IMR-90 (cell line): ENCODE results near the gene CNTFR. TPM values are rescaled to one million over a fixed set of nuclear protein-coding genes. Genes with fewer than 3 reads are reported as not detected.

Source experiments
- ATAC-seq: fragments of 200-7000 bp; cut with Tn5 transposase; 2 replicates; pipeline ENCODE4 v1.9.1; 2020; ENCODE audit warnings: low read depth, mild to moderate bottlenecking, moderate library complexity
- BruUV-seq: library from RNA; stranded (reverse); fragments of 400-500 nt; replicated peaks from 2 replicates; lab custom pipeline; 2021; lab: Mats Ljungman, UMichigan
- CTCF ChIA-PET: fragments of 300-600 bp; formaldehyde crosslinking; extraction: SDS; loops from one replicate; lab custom pipeline; 2021; ENCODE audit warnings: antibody characterized with exemption; lab: Yijun Ruan, JAX
- POLR2A ChIA-PET: fragments of 300-600 bp; sonication (Branson Sonifier 250); formaldehyde crosslinking; loops from one replicate; lab custom pipeline; 2022; ENCODE audit warnings: antibody characterized with exemption; ENCODE audit not compliant: unreplicated experiment; lab: Charles Lee
- DNase-seq: peaks from one replicate; pipeline ENCODE4 v3.0.0; 2013
- H2AFZ ChIP-seq: replicated peaks from 2 replicates; pipeline ENCODE3; 2013; ENCODE audit warnings: low read length, mild to moderate bottlenecking; ENCODE audit not compliant: poor library complexity
- H2AK5ac ChIP-seq: 2 replicates; pipeline ENCODE4 v1.6.1; 2013; ENCODE audit warnings: low read depth, low read length, inconsistent platforms
- H2AK9ac ChIP-seq: replicated peaks from 2 replicates; pipeline ENCODE3; 2013; ENCODE audit warnings: mild to moderate bottlenecking, low read depth, low read length, moderate library complexity; ENCODE audit not compliant: poor library complexity
- H2BK120ac ChIP-seq: 2 replicates; pipeline ENCODE4 v1.6.1; 2013; ENCODE audit warnings: low read depth, low read length, inconsistent platforms
- H2BK15ac ChIP-seq: 3 replicates; pipeline ENCODE4 v1.6.1; 2013; ENCODE audit warnings: low read depth, low read length, inconsistent platforms
- H2BK20ac ChIP-seq: 2 replicates; pipeline ENCODE4 v1.6.1; 2013; ENCODE audit warnings: low read depth, mild to moderate bottlenecking, inconsistent platforms, low read length, moderate library complexity
- H2BK5ac ChIP-seq: 2 replicates; pipeline ENCODE4 v1.6.1; 2013; ENCODE audit warnings: mild to moderate bottlenecking, low read depth, low read length, inconsistent platforms; ENCODE audit not compliant: poor library complexity, severe bottlenecking
- H3K14ac ChIP-seq: replicated peaks from 2 replicates; pipeline ENCODE4 v1.6.1; 2013; ENCODE audit warnings: low read depth, low read length, inconsistent platforms
- H3K18ac ChIP-seq: 2 replicates; pipeline ENCODE4 v1.6.1; 2013; ENCODE audit warnings: low read depth, low read length, control low read depth
- H3K23ac ChIP-seq: 2 replicates; pipeline ENCODE4 v1.6.1; 2013; ENCODE audit warnings: low read depth, low read length, inconsistent platforms
- H3K27ac ChIP-seq: 2 replicates; pipeline ENCODE4 v1.5.1; 2013; ENCODE audit warnings: mild to moderate bottlenecking, control low read depth, low read length; ENCODE audit not compliant: insufficient read depth
- H3K27me3 ChIP-seq: 2 replicates; pipeline ENCODE4 v1.6.1; 2013; ENCODE audit warnings: low read length; ENCODE audit not compliant: control insufficient read depth, insufficient read depth
- H3K36me3 ChIP-seq: 2 replicates; pipeline ENCODE4 v1.6.1; 2013; ENCODE audit warnings: low read length, mixed read lengths; ENCODE audit not compliant: control insufficient read depth, insufficient read depth
- H3K4ac ChIP-seq: 2 replicates; pipeline ENCODE4 v1.6.1; 2013; ENCODE audit warnings: low read depth, low read length, inconsistent platforms
- H3K4me1 ChIP-seq: 2 replicates; pipeline ENCODE4 v1.6.1; 2013; ENCODE audit warnings: low read length, mixed read lengths; ENCODE audit not compliant: control insufficient read depth, insufficient read depth
- H3K4me2 ChIP-seq: 2 replicates; pipeline ENCODE4 v1.6.1; 2013; ENCODE audit warnings: low read depth, mild to moderate bottlenecking, control low read depth, low read length, moderate library complexity
- H3K4me3 ChIP-seq: 2 replicates; pipeline ENCODE4 v1.5.1; 2013; ENCODE audit warnings: low read depth, mild to moderate bottlenecking, control low read depth, low read length, moderate library complexity; ENCODE audit not compliant: insufficient read depth
- H3K56ac ChIP-seq: 2 replicates; pipeline ENCODE4 v1.6.1; 2013; ENCODE audit warnings: low read length, inconsistent platforms; ENCODE audit not compliant: insufficient read depth; ENCODE audit errors: extremely low read depth
- H3K79me1 ChIP-seq, 2 experiments: 2 replicates each; pipeline ENCODE4 v1.6.1; 2013; ENCODE audit warnings: low read length in 2 of 2, inconsistent platforms in 1 of 2, low read depth in 1 of 2
- H3K9ac ChIP-seq: 2 replicates; pipeline ENCODE4 v1.6.1; 2013; ENCODE audit warnings: low read depth, low read length, control low read depth
- H3K9me1 ChIP-seq: 2 replicates; pipeline ENCODE4 v1.6.1; 2013; ENCODE audit warnings: low read length, inconsistent platforms; ENCODE audit not compliant: insufficient read depth
- H3K9me3 ChIP-seq: 2 replicates; pipeline ENCODE4 v1.6.1; 2013; ENCODE audit warnings: low read length; ENCODE audit not compliant: control insufficient read depth, insufficient read depth
- H4K20me1 ChIP-seq: 2 replicates; pipeline ENCODE4 v1.6.1; 2013; ENCODE audit warnings: low read length, inconsistent platforms; ENCODE audit not compliant: insufficient read depth
- H4K5ac ChIP-seq: 2 replicates; pipeline ENCODE4 v1.6.1; 2013; ENCODE audit warnings: mild to moderate bottlenecking, low read depth, low read length, control low read depth
- H4K8ac ChIP-seq, 2 experiments: 2 replicates each; pipeline ENCODE4 v1.6.1; 2013; ENCODE audit warnings: low read depth in 2 of 2, low read length in 2 of 2, control low read depth in 1 of 2, inconsistent platforms in 1 of 2
- H4K91ac ChIP-seq: 2 replicates; pipeline ENCODE4 v1.6.1; 2013; ENCODE audit warnings: low read depth, low read length, inconsistent platforms; ENCODE audit not compliant: insufficient read depth
- BHLHE40 ChIP-seq: fragments of 150-350 bp; IDR thresholded peaks from 2 replicates; pipeline ENCODE4 v1.6.1; 2016; ENCODE audit warnings: mild to moderate bottlenecking, low read depth, low read length
- CEBPB ChIP-seq: IDR thresholded peaks from 2 replicates; pipeline ENCODE4 v1.6.1; 2012; ENCODE audit warnings: low read depth, low read length, improper control_type of control experiment
- CHD1 ChIP-seq: IDR thresholded peaks from 2 replicates; pipeline ENCODE4 v1.6.1; 2012; ENCODE audit warnings: low read depth, low read length, improper control_type of control experiment
- CTCF ChIP-seq: conservative IDR thresholded peaks from 2 replicates; pipeline ENCODE4 v1.5.1; 2012; ENCODE audit warnings: mild to moderate bottlenecking, low read depth, low read length, improper control_type of control experiment
- ELK1 ChIP-seq: fragments of 150-350 bp; IDR thresholded peaks from 2 replicates; pipeline ENCODE4 v1.6.1; 2016; ENCODE audit warnings: low read depth, mild to moderate bottlenecking, low read length, moderate library complexity, borderline replicate concordance
- FOS ChIP-seq: fragments of 150-350 bp; IDR thresholded peaks from 2 replicates; pipeline ENCODE4 v1.6.1; 2016; ENCODE audit warnings: low read depth, low read length
- MAFK ChIP-seq: IDR thresholded peaks from 2 replicates; pipeline ENCODE4 v1.6.1; 2012; ENCODE audit warnings: low read depth, low read length, improper control_type of control experiment
- MAZ ChIP-seq: IDR thresholded peaks from 2 replicates; pipeline ENCODE4 v1.6.1; 2012; ENCODE audit warnings: low read depth, mild to moderate bottlenecking, low read length, improper control_type of control experiment, moderate library complexity, borderline replicate concordance
- MXI1 ChIP-seq: IDR thresholded peaks from 2 replicates; pipeline ENCODE4 v1.6.1; 2012; ENCODE audit warnings: low read depth, mild to moderate bottlenecking, low read length, moderate library complexity, borderline replicate concordance
- NFE2L2 ChIP-seq: fragments of 150-350 bp; IDR thresholded peaks from 2 replicates; pipeline ENCODE4 v1.6.1; 2016; ENCODE audit warnings: low read depth, mild to moderate bottlenecking, low read length
- POLR2A ChIP-seq: IDR thresholded peaks from 2 replicates; pipeline ENCODE4 v1.6.1; 2012; ENCODE audit warnings: mild to moderate bottlenecking, low read depth, low read length
- RAD21 ChIP-seq: IDR thresholded peaks from 2 replicates; pipeline ENCODE4 v1.6.1; 2012; ENCODE audit warnings: low read length, improper control_type of control experiment
- RCOR1 ChIP-seq: IDR thresholded peaks from 2 replicates; pipeline ENCODE4 v1.6.1; 2012; ENCODE audit warnings: mild to moderate bottlenecking, low read length, improper control_type of control experiment; ENCODE audit not compliant: insufficient replicate concordance
- RFX5 ChIP-seq: IDR thresholded peaks from 2 replicates; pipeline ENCODE4 v1.8.0; 2012; ENCODE audit warnings: low read depth, mild to moderate bottlenecking, low read length, moderate library complexity
- SMC3 ChIP-seq: fragments of 150-350 bp; IDR thresholded peaks from 2 replicates; pipeline ENCODE4 v1.6.1; 2016; ENCODE audit warnings: low read depth, mild to moderate bottlenecking, antibody characterized with exemption, low read length, moderate library complexity
- USF2 ChIP-seq: fragments of 150-350 bp; IDR thresholded peaks from 2 replicates; pipeline ENCODE4 v1.6.1; 2017; ENCODE audit warnings: mild to moderate bottlenecking, antibody characterized with exemption, low read length, low read depth
- WGBS, 2 experiments: methylation state at CpG; one replicate each; pipeline versions ENCODE4 v1.1.5 to v1.1.7; 2013; ENCODE audit warnings: missing lambda C conversion rate in 2 of 2; ENCODE audit not compliant: insufficient read length in 1 of 2; ENCODE audit errors: extremely low coverage in 2 of 2; 5-methylcytosine and 5-hydroxymethylcytosine counted together
- dilution Hi-C: fragments of 300-500 bp; cut with HindIII; formaldehyde crosslinking; loops from one replicate; pipeline ENCODE4 v1.14.3; 2018; ENCODE audit warnings: low sequenced_read_pairs; ENCODE audit not compliant: unreplicated experiment
- in situ Hi-C: fragments of 300-500 bp; cut with MboI; formaldehyde crosslinking; loops from 3 replicates; pipeline ENCODE4 v1.14.3; 2019; ENCODE audit warnings: low sequenced_read_pairs, inconsistent platforms, mixed read lengths
- intact Hi-C: fragments of 100-400 bp; cut with micrococcal nuclease; formaldehyde crosslinking; loops from 2 replicates; pipeline ENCODE4 v1.10.0; 2022
- polyA plus RNA-seq, 3 experiments: library from polyadenylated mRNA; depleted of rRNA; stranded (reverse); fragments of >200 nt; gene quantifications; 2 replicates each; pipeline ENCODE4 v1.2.3, GENCODE V29; 2012; ENCODE audit warnings: low replicate concordance in 1 of 3
- total RNA-seq: library from RNA; depleted of rRNA; stranded (reverse); fragments of >200 nt; gene quantifications from 2 replicates; pipeline ENCODE4 v1.2.3, GENCODE V29; 2012

CNTFR gene
- total and polyA plus RNA-seq, 2 of the 4 experiments (the other 2 are of a cell fraction) = not detected

DNA sequence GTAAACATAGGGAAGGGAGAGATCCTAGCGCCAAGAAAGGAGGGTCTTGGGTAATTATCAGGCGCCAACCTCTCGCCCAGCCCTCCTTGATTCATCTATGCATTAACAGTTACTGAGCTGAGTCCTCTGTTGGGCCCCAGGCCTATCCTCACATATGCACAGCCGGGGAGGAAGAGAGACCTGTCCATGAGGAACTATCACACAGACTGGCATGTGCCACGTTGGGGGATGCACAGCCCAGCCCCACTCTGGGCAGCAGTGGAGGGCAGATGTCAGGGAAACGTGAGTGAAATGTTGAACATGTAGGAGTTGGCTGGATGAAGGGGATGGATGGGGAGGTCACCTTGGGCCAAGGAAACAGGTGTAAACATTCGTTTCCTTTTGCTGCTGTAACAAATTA, 48.0 kb downstream of the CNTFR start:
- no CpG with 5 or more reads among the region's 7 CpGs for WGBS, 2 experiments

More for the DNA sequence above, 48.0 kb downstream of the CNTFR start:
- H2AK9ac ChIP-seq = no peak overlapping the region
- H3K36me3 ChIP-seq = no peaks in the 10 kb centered on the region
- H3K4ac ChIP-seq = no peak overlapping the region
- intact Hi-C loops (no loop called here), in situ Hi-C loops (no loop called here), dilution Hi-C loops (no loop called here)
- no peak overlapping the region for H3K14ac ChIP-seq
- H3K4me3 ChIP-seq = no peak overlapping the region
- H3K4me2 ChIP-seq = no peak overlapping the region
- H2BK5ac ChIP-seq = no peak overlapping the region
- H3K18ac ChIP-seq = no peak overlapping the region
- H3K27me3 ChIP-seq = peaks cover 21% of the 10 kb centered on the region
- H3K9me1 ChIP-seq = no peaks in the 10 kb centered on the region
- no peaks in the 10 kb centered on the region for H4K20me1 ChIP-seq
- H3K9ac ChIP-seq = no peak overlapping the region
- no peak for ATAC-seq
- ChIA-PET CTCF (no interaction called here), POLR2A (no interaction called here)
- no peak overlapping the region for H3K23ac ChIP-seq
- no peak overlapping the region for H2BK120ac ChIP-seq
- no peak overlapping the region for H2BK15ac ChIP-seq
- no peak overlapping the region for H3K56ac ChIP-seq
- H3K4me1 ChIP-seq = no peaks in the 10 kb centered on the region
- no TSS peak for BruUV-seq
- H3K27ac ChIP-seq = no peak overlapping the region
- no peak overlapping the region for H4K5ac ChIP-seq
- no peaks in the 10 kb centered on the region for H3K79me1 ChIP-seq
- no peaks in the 10 kb centered on the region for H3K9me3 ChIP-seq
- TF ChIP-seq POLR2A (no peak), MXI1 (no peak), CTCF (no peak), CEBPB (no peak), MAZ (no peak), RFX5 (no peak), BHLHE40 (no peak), CHD1 (no peak), SMC3 (no peak), RCOR1 (no peak), ELK1 (no peak), FOS (no peak), RAD21 (no peak), MAFK (no peak), USF2 (no peak), NFE2L2 (no peak)
- H2AFZ ChIP-seq = no peak overlapping the region
- no peak overlapping the region for H4K8ac ChIP-seq
- H2BK20ac ChIP-seq = no peak overlapping the region
- no peak overlapping the region for H4K91ac ChIP-seq
- H2AK5ac ChIP-seq = no peak overlapping the region
- DNase-seq = no peak
